SU-DHL-6 (cell line): ENCODE data around the gene MLIP.

ENCODE experiments used
- CTCF ChIP-seq: fragments of 200-600 bp; sonication (generic); IDR thresholded peaks from one replicate; pipeline ENCODE4 v1.5.1; 2017; ENCODE audit warnings: antibody characterized with exemption, mild to moderate bottlenecking, low read length, moderate library complexity; ENCODE audit not compliant: insufficient read depth, poor library complexity, severe bottlenecking
- EZH2phosphoT487 ChIP-seq: fragments of 200-600 bp; sonication (generic), shearing (Covaris generic); conservative IDR thresholded peaks from 2 replicates; pipeline ENCODE4 v1.6.1; 2018; ENCODE audit warnings: mild to moderate bottlenecking, antibody characterized with exemption, low read length, moderate library complexity, mixed read lengths

GRCh38 chr6:54308289-54308985 lies 197.2 kb downstream of the MLIP start, which contains the start of gene TINAG:
- TF ChIP-seq EZH2phosphoT487 (no peak), CTCF (no peak)
